HFFc6 (cell line): ENCODE measurements around the gene ARHGAP36. TPM values are rescaled to one million over a fixed set of nuclear protein-coding genes. Genes with fewer than 3 reads are reported as not detected.

ENCODE experiments used
- DNase-seq: peaks from one replicate; pipeline ENCODE4 v3.0.0-alpha.2; 2018
- H3K27ac Mint-ChIP-seq: 2 replicates; pipeline ENCODE4 v1.8.0; 2020; ENCODE audit warnings: mild to moderate bottlenecking, mixed read lengths
- H3K27me3 Mint-ChIP-seq: 2 replicates; pipeline ENCODE4 v1.8.0; 2021; ENCODE audit warnings: mild to moderate bottlenecking, moderate library complexity, mixed read lengths; ENCODE audit not compliant: insufficient read depth
- H3K36me3 Mint-ChIP-seq: 2 replicates; pipeline ENCODE4 v1.8.0; 2021; ENCODE audit warnings: low read depth, mixed read lengths
- H3K4me1 Mint-ChIP-seq: 2 replicates; pipeline ENCODE4 v1.8.0; 2020; ENCODE audit warnings: low read depth, mixed read lengths
- H3K4me3 Mint-ChIP-seq: 2 replicates; pipeline ENCODE4 v1.8.0; 2020; ENCODE audit warnings: mild to moderate bottlenecking, moderate library complexity, mixed read lengths
- H3K9me3 Mint-ChIP-seq: 2 replicates; pipeline ENCODE4 v1.8.0; 2020; ENCODE audit warnings: mild to moderate bottlenecking, mixed read lengths
- CTCF ChIP-seq: fragments of 200-600 bp; sonication (generic); IDR thresholded peaks from 2 replicates; pipeline ENCODE4 v1.5.0; 2021; ENCODE audit warnings: antibody characterized with exemption, mild to moderate bottlenecking
- total RNA-seq, 6 experiments: library from RNA; stranded (reverse); fragmentation: NEBNext Ultra II Directional; extraction: Animal tissue kit (Norgen Biotek cat#: 25700); gene quantifications; 2 replicates in 1 of 6; 3 replicates in 5 of 6; pipeline ENCODE4 v1.2.3, GENCODE V29; 2021

Gene ARHGAP36
- total RNA-seq, 6 experiments from 2014 or later = not detected

- no peak overlapping the region for H3K4me3 Mint-ChIP-seq
- H3K27me3 Mint-ChIP-seq = no peaks in the 10 kb centered on the region
- no peak for DNase-seq
- TF ChIP-seq CTCF = no peak
- H3K36me3 Mint-ChIP-seq = no peaks in the 10 kb centered on the region
- H3K9me3 Mint-ChIP-seq = 0 out of 2 replicates have a peak, but pooled peaks cover 5% of the 10 kb centered on the region
- no peak overlapping the region for H3K27ac Mint-ChIP-seq
- no peaks in the 10 kb centered on the region for H3K4me1 Mint-ChIP-seq
Measured at GRCh38 chrX:131139072-131139471, 80.9 kb downstream of the ARHGAP36 start.

Other genes starting within 250 kb of the ARHGAP36 start
- gene ENOX2, start 155.1 kb upstream of the ARHGAP36 start, total RNA-seq = 10 to 100 TPM; 10.8 to 13.5 (median 11.9) TPM
- gene IGSF1, start 231.0 kb downstream of the ARHGAP36 start, total RNA-seq = not detected